Measurements from ENCODE around the gene RBFOX1. TPM values are rescaled to one million over a fixed set of nuclear protein-coding genes. Genes with fewer than 3 reads are reported as not detected.

Gene RBFOX1
- polyA plus RNA-seq, 1 of the 3 experiments (the other 2 are of a cell fraction), result not detected

GRCh38 chr16:7714775-7715174 lies 382.1 kb downstream of the RBFOX1 start:
- Histone ChIP-seq H4K20me1 (ENCODE audit: insufficient read depth) (no peaks in the 10 kb centered on the region), H3K9me2 (no peaks in the 10 kb centered on the region)

GRCh38 chr16:7716660-7717550 lies 384.3 kb downstream of the RBFOX1 start:
- Histone ChIP-seq H3K9ac (no peak overlapping the region), H3F3A (replicated peaks; ENCODE audit: insufficient read depth) (no peaks in the 10 kb centered on the region), H3K9me3 (no peaks in the 10 kb centered on the region), H3K4me2 (no peak overlapping the region), H3K4me3 (ENCODE audit: low read depth in 2 of 2, low read length in 1 of 2) (no peak overlapping the region), H3K36me3 (replicated peaks in 1 of 2; ENCODE audit: control insufficient read depth in 1 of 2, insufficient read depth in 2 of 2, low read length in 1 of 2) (no peaks in the 10 kb centered on the region), H3K9me2 (no peaks in the 10 kb centered on the region), H3K27me3 (ENCODE audit: insufficient read depth) (no peaks in the 10 kb centered on the region), H2AFZ (ENCODE audit: low read depth) (no peak overlapping the region), H4K20me1 (ENCODE audit: insufficient read depth) (no peaks in the 10 kb centered on the region), H3K27ac (ENCODE audit: low read depth in 2 of 2, low read length in 1 of 2) (no peak overlapping the region), H3K4me1 (ENCODE audit: control insufficient read depth in 1 of 2, insufficient read depth in 2 of 2, low read depth in 1 of 2, low read length in 1 of 2) (no peaks in the 10 kb centered on the region), H3K79me2 (ENCODE audit: insufficient read depth) (no peaks in the 10 kb centered on the region)
- POLR2A ChIA-PET, result no interaction called here
- no peak for DNase-seq
- TF ChIP-seq CHD2 (IDR thresholded peaks at IDR 0.05; ENCODE audit: low read length, partially characterized antibody) (no peak), RFX5 (IDR thresholded peaks at IDR 0.05; ENCODE audit: low read length) (no peak), JUND (IDR thresholded peaks at IDR 0.05) (no peak), RCOR1 (IDR thresholded peaks at IDR 0.05; ENCODE audit: low read length) (no peak), RXRA (IDR thresholded peaks at IDR 0.05; ENCODE audit: borderline replicate concordance, low read depth) (no peak), TCF12 (IDR thresholded peaks at IDR 0.05) (no peak), SMC3 (IDR thresholded peaks at IDR 0.05; ENCODE audit: low read depth, low read length) (no peak), FOXJ3 (CRISPR knock-in tag; IDR thresholded peaks at IDR 0.05) (no peak), TEAD4 (IDR thresholded peaks at IDR 0.05; ENCODE audit: borderline replicate concordance, insufficient read depth) (no peak), NRF1 (IDR thresholded peaks at IDR 0.05; ENCODE audit: low read depth, low read length) (no peak), EP300 (IDR thresholded peaks at IDR 0.05; ENCODE audit: borderline replicate concordance in 1 of 2, low read depth in 1 of 2, low read length in 1 of 2) (no peak), GATA2 (CRISPR knock-in tag; IDR thresholded peaks at IDR 0.05) (no peak), MXI1 (IDR thresholded peaks at IDR 0.05; ENCODE audit: low read depth, low read length) (no peak), FOSL2 (IDR thresholded peaks at IDR 0.05; ENCODE audit: borderline replicate concordance, low read depth) (no peak), GABPA (IDR thresholded peaks at IDR 0.05; ENCODE audit: low read depth) (no peak), TAF1 (IDR thresholded peaks at IDR 0.05; ENCODE audit: borderline replicate concordance, low read depth, low read length) (no peak)
- TF ChIP-seq, protein P1, sequence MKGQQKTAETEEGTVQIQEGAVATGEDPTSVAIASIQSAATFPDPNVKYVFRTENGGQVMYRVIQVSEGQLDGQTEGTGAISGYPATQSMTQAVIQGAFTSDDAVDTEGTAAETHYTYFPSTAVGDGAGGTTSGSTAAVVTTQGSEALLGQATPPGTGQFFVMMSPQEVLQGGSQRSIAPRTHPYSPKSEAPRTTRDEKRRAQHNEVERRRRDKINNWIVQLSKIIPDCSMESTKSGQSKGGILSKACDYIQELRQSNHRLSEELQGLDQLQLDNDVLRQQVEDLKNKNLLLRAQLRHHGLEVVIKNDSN (IDR thresholded peaks at IDR 0.05; ENCODE audit: borderline replicate concordance, low read depth), result no peak
- TF ChIP-seq, protein P2, sequence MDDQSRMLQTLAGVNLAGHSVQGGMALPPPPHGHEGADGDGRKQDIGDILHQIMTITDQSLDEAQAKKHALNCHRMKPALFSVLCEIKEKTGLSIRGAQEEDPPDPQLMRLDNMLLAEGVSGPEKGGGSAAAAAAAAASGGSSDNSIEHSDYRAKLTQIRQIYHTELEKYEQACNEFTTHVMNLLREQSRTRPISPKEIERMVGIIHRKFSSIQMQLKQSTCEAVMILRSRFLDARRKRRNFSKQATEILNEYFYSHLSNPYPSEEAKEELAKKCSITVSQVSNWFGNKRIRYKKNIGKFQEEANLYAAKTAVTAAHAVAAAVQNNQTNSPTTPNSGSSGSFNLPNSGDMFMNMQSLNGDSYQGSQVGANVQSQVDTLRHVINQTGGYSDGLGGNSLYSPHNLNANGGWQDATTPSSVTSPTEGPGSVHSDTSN (IDR thresholded peaks at IDR 0.05), result no peak
- TF ChIP-seq, protein P3, sequence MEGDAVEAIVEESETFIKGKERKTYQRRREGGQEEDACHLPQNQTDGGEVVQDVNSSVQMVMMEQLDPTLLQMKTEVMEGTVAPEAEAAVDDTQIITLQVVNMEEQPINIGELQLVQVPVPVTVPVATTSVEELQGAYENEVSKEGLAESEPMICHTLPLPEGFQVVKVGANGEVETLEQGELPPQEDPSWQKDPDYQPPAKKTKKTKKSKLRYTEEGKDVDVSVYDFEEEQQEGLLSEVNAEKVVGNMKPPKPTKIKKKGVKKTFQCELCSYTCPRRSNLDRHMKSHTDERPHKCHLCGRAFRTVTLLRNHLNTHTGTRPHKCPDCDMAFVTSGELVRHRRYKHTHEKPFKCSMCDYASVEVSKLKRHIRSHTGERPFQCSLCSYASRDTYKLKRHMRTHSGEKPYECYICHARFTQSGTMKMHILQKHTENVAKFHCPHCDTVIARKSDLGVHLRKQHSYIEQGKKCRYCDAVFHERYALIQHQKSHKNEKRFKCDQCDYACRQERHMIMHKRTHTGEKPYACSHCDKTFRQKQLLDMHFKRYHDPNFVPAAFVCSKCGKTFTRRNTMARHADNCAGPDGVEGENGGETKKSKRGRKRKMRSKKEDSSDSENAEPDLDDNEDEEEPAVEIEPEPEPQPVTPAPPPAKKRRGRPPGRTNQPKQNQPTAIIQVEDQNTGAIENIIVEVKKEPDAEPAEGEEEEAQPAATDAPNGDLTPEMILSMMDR (IDR thresholded peaks at IDR 0.05), result no peak
- CTCF ChIA-PET, result no interaction called here
- WGBS (ENCODE audit: low lambda C conversion rate), result 18% methylated on average over 16 of the region's 18 CpGs

More at GRCh38 chr16:7714775-7715174, 382.1 kb downstream of the RBFOX1 start:
- H3K4me2 ChIP-seq, result no peak overlapping the region
- H3K27ac ChIP-seq (ENCODE audit: low read depth in 2 of 2, low read length in 1 of 2), result no peak overlapping the region
- H3K36me3 ChIP-seq (replicated peaks in 1 of 2; ENCODE audit: control insufficient read depth in 1 of 2, insufficient read depth in 2 of 2, low read length in 1 of 2), result no peaks in the 10 kb centered on the region
- no peaks in the 10 kb centered on the region for H3K4me1 ChIP-seq (ENCODE audit: control insufficient read depth in 1 of 2, insufficient read depth in 2 of 2, low read depth in 1 of 2, low read length in 1 of 2)
- H3K4me3 ChIP-seq (ENCODE audit: low read depth in 2 of 2, low read length in 1 of 2), result no peak overlapping the region
- 13% methylated on average over 2 of the region's 2 CpGs for WGBS (ENCODE audit: low lambda C conversion rate)
- POLR2A ChIA-PET, result no interaction called here
- H3F3A ChIP-seq (replicated peaks; ENCODE audit: insufficient read depth), result no peaks in the 10 kb centered on the region
- no peaks in the 10 kb centered on the region for H3K9me3 ChIP-seq
- no peak for TF ChIP-seq YY1 (IDR thresholded peaks at IDR 0.05; ENCODE audit: low read depth)
- no peak for TF ChIP-seq TCF12 (IDR thresholded peaks at IDR 0.05)
- no peak for TF ChIP-seq NFIC (IDR thresholded peaks at IDR 0.05; ENCODE audit: borderline replicate concordance)
- no peak for TF ChIP-seq RXRA (IDR thresholded peaks at IDR 0.05; ENCODE audit: borderline replicate concordance, low read depth)
- TF ChIP-seq GABPA (IDR thresholded peaks at IDR 0.05; ENCODE audit: low read depth), result no peak
- TF ChIP-seq RFX5 (IDR thresholded peaks at IDR 0.05; ENCODE audit: low read length), result no peak
- TF ChIP-seq CHD2 (IDR thresholded peaks at IDR 0.05; ENCODE audit: low read length, partially characterized antibody), result no peak
- no peak overlapping the region for H3K9ac ChIP-seq
- no peak overlapping the region for H2AFZ ChIP-seq (ENCODE audit: low read depth)
- no peak for DNase-seq
- CTCF ChIA-PET, result no interaction called here
- no peaks in the 10 kb centered on the region for H3K27me3 ChIP-seq (ENCODE audit: insufficient read depth)
- H3K79me2 ChIP-seq (ENCODE audit: insufficient read depth), result no peaks in the 10 kb centered on the region

Data from SK-N-SH (cell line).